Mammary epithelial cell (primary cell): Measurements from ENCODE around the gene MKI67.

Source experiments
- EZH2 ChIP-seq: IDR thresholded peaks from 2 replicates; pipeline ENCODE4 v1.6.1; 2012; ENCODE audit warnings: low read length, inconsistent platforms, borderline replicate concordance
- TF ChIP-seq, protein P1 (sequence below), 2 donors: IDR thresholded peaks in 1 of 2; conservative IDR thresholded peaks in 1 of 2; 2 replicates each; pipeline ENCODE4 v1.5.1; 2011 to 2012; ENCODE audit warnings: inconsistent platforms in 2 of 2, low read length in 2 of 2, mild to moderate bottlenecking in 2 of 2, control low read depth in 1 of 2, low read depth in 1 of 2; ENCODE audit not compliant: insufficient read depth in 1 of 2; ENCODE audit errors: extremely low read depth in 1 of 2

DNA sequence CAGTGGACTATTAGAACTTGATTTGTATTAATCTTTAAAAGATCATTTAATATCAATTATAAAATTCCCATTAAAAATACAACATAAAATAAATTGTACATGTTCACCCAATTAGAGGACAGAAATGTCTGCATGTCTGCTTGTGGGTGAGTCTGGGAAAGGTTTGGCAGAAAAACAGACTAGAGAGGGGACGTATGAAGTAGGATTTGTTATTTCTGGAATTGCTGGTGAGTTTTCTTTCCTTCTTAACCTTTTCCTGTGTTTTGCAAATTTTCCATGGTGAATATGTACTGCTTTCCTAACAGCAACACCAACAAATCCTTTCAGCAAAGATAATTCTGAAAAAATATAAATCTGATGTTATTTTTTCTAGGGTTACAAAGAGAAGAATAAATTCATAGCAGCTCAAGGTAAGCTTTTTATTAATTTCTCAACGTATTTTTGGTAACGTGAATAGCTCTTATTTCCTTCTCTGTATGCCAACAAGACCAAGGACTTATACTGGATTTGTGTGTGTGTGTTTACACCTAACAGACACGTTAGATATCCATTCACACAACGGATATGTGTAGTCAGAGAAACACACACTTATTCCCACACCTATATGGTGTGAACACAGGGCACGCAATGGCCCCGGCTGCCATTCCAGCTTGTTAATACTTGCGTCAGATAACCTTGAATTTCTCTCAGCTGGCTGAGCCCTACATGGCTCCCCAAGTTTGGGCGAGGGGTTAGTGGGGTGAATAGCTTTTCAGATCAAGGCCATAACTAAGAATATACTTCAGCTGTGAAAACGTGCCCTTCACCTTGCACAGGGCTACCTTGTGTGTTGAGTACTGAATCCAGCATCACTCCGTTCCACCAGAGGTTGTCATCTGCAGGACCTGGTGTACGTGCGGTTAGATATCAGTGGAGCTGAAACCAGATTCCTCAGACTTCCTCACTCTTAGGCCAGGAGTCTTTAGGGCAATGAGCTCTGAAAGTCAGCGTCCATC lies 64.6 kb downstream of the MKI67 start:
- no peak for TF ChIP-seq EZH2
- TF ChIP-seq, protein P1, sequence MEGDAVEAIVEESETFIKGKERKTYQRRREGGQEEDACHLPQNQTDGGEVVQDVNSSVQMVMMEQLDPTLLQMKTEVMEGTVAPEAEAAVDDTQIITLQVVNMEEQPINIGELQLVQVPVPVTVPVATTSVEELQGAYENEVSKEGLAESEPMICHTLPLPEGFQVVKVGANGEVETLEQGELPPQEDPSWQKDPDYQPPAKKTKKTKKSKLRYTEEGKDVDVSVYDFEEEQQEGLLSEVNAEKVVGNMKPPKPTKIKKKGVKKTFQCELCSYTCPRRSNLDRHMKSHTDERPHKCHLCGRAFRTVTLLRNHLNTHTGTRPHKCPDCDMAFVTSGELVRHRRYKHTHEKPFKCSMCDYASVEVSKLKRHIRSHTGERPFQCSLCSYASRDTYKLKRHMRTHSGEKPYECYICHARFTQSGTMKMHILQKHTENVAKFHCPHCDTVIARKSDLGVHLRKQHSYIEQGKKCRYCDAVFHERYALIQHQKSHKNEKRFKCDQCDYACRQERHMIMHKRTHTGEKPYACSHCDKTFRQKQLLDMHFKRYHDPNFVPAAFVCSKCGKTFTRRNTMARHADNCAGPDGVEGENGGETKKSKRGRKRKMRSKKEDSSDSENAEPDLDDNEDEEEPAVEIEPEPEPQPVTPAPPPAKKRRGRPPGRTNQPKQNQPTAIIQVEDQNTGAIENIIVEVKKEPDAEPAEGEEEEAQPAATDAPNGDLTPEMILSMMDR (conservative IDR thresholded peaks at IDR 0.05 in 1 of 2, IDR thresholded peaks at IDR 0.05 in 1 of 2; ENCODE audit: extremely low read depth in 1 of 2, insufficient read depth in 1 of 2, low read depth in 1 of 2, low read length in 2 of 2), result no peak
